ENCODE measurements around the gene MGAM2. TPM values are rescaled to one million over a fixed set of nuclear protein-coding genes. Genes with fewer than 3 reads are reported as not detected.
"Not testable (repeated sequence)": the region's sequence is repeated elsewhere in the genome, so short reads cannot be mapped to it uniquely, and the experiment has no call there.

The MGAM2 gene
- total and polyA plus RNA-seq, 5 donors: 0.02 to 0.19 (median 0.13) TPM; not detected in 1

- ATAC-seq (no peak), DNase-seq (no peak)
- H3K27ac ChIP-seq (ENCODE audit: low read length): no peak overlapping the region
- no peaks in the 10 kb centered on the region for H3K9me3 ChIP-seq (ENCODE audit: control insufficient read depth, low read length)
- no peaks in the 10 kb centered on the region for H3K4me1 ChIP-seq (ENCODE audit: control insufficient read depth, insufficient read depth, low read length)
- WGBS: 36% methylated on average over 2 of the region's 2 CpGs
- intact Hi-C loops (cut with DNase I): no loop called here
- H3K27me3 ChIP-seq (ENCODE audit: control insufficient read depth, insufficient read depth): no peaks in the 10 kb centered on the region
- no peak overlapping the region for H3K4me3 ChIP-seq (ENCODE audit: low read length)
These were observed 13.5 kb upstream of the MGAM2 start for GRCh38 chr7:142098004-142098403.

GRCh38 chr7:142099347-142099746, 12.2 kb upstream of the MGAM2 start:
- H3K9me3 ChIP-seq (ENCODE audit: control insufficient read depth, low read length); H3K27ac ChIP-seq (ENCODE audit: low read length); ATAC-seq; H3K4me3 ChIP-seq (ENCODE audit: low read length); DNase-seq; H3K4me1 ChIP-seq (ENCODE audit: control insufficient read depth, insufficient read depth, low read length); H3K27me3 ChIP-seq (ENCODE audit: control insufficient read depth, insufficient read depth); intact Hi-C loops (cut with DNase I): not testable (repeated sequence)
- 55% methylated on average over 1 of the region's 1 CpG for WGBS

- 75% methylated on average over 1 of the region's 1 CpG for WGBS
- H3K27ac ChIP-seq (ENCODE audit: low read length): no peak overlapping the region
- H3K4me1 ChIP-seq (ENCODE audit: control insufficient read depth, insufficient read depth, low read length): no peaks in the 10 kb centered on the region
- ATAC-seq: no peak
- no peak for DNase-seq
- no peaks in the 10 kb centered on the region for H3K9me3 ChIP-seq (ENCODE audit: control insufficient read depth, low read length)
- H3K4me3 ChIP-seq (ENCODE audit: low read length): no peak overlapping the region
- intact Hi-C loops (cut with DNase I): no loop called here
- no peaks in the 10 kb centered on the region for H3K27me3 ChIP-seq (ENCODE audit: control insufficient read depth, insufficient read depth)
These were observed 10.9 kb upstream of the MGAM2 start for GRCh38 chr7:142100634-142101033.

GRCh38 chr7:142101794-142102193, 9.7 kb upstream of the MGAM2 start:
- ATAC-seq; DNase-seq; H3K27me3 ChIP-seq (ENCODE audit: control insufficient read depth, insufficient read depth); intact Hi-C loops (cut with DNase I); H3K4me3 ChIP-seq (ENCODE audit: low read length); H3K27ac ChIP-seq (ENCODE audit: low read length); H3K4me1 ChIP-seq (ENCODE audit: control insufficient read depth, insufficient read depth, low read length); H3K9me3 ChIP-seq (ENCODE audit: control insufficient read depth, low read length): not testable (repeated sequence)
- 82% methylated on average over 6 of the region's 6 CpGs for WGBS

GRCh38 chr7:142104550-142105527, 6.7 kb upstream of the MGAM2 start:
- no peak overlapping the region for H3K27ac ChIP-seq (ENCODE audit: low read length)
- DNase-seq: no peak
- H3K9me3 ChIP-seq (ENCODE audit: control insufficient read depth, low read length): no peaks in the 10 kb centered on the region

GRCh38 chr7:142108728-142109505, 2.6 kb upstream of the MGAM2 start:
- 71% methylated on average over 8 of the region's 8 CpGs for WGBS
- ATAC-seq (no peak), DNase-seq (no peak)
- H3K4me3 ChIP-seq (ENCODE audit: low read length): no peak overlapping the region
- no peaks in the 10 kb centered on the region for H3K9me3 ChIP-seq (ENCODE audit: control insufficient read depth, low read length)
- intact Hi-C loops (cut with DNase I): no loop called here
- H3K27me3 ChIP-seq (ENCODE audit: control insufficient read depth, insufficient read depth): no peaks in the 10 kb centered on the region
- no peak overlapping the region for H3K27ac ChIP-seq (ENCODE audit: low read length)
- H3K4me1 ChIP-seq (ENCODE audit: control insufficient read depth, insufficient read depth, low read length): no peaks in the 10 kb centered on the region

More at GRCh38 chr7:142104550-142105527, 6.7 kb upstream of the MGAM2 start:
- H3K27me3 ChIP-seq (ENCODE audit: control insufficient read depth, insufficient read depth): no peaks in the 10 kb centered on the region
- 63% methylated on average over 6 of the region's 6 CpGs for WGBS
- H3K4me1 ChIP-seq (ENCODE audit: control insufficient read depth, insufficient read depth, low read length): no peaks in the 10 kb centered on the region
- ATAC-seq: peak; percentile 40 to 62
- intact Hi-C loops (cut with DNase I): no loop called here
- no peak overlapping the region for H3K4me3 ChIP-seq (ENCODE audit: low read length)

- ATAC-seq: no peak
- Histone ChIP-seq H3K4me3 (ENCODE audit: low read length) (no peak overlapping the region), H3K27me3 (ENCODE audit: control insufficient read depth, insufficient read depth) (no peaks in the 10 kb centered on the region), H3K9me3 (ENCODE audit: control insufficient read depth, low read length) (no peaks in the 10 kb centered on the region), H3K27ac (ENCODE audit: low read length) (no peak overlapping the region), H3K4me1 (ENCODE audit: control insufficient read depth, insufficient read depth, low read length) (no peaks in the 10 kb centered on the region)
- no peak for DNase-seq
- intact Hi-C loops (cut with DNase I): no loop called here
- 74% methylated on average over 4 of the region's 4 CpGs for WGBS
These were observed 1.4 kb upstream of the MGAM2 start for GRCh38 chr7:142110098-142110497.

GRCh38 chr7:142110638-142111037, 880 bp upstream of the MGAM2 start:
- Histone ChIP-seq H3K4me1 (ENCODE audit: control insufficient read depth, insufficient read depth, low read length) (no peaks in the 10 kb centered on the region), H3K9me3 (ENCODE audit: control insufficient read depth, low read length) (no peaks in the 10 kb centered on the region), H3K4me3 (ENCODE audit: low read length) (no peak overlapping the region), H3K27ac (ENCODE audit: low read length) (no peak overlapping the region), H3K27me3 (ENCODE audit: control insufficient read depth, insufficient read depth) (no peaks in the 10 kb centered on the region)
- DNase-seq (no peak), ATAC-seq (no peak)
- intact Hi-C loops (cut with DNase I): no loop called here
- WGBS: 65% methylated on average over 3 of the region's 3 CpGs

- ATAC-seq: no peak
- 48% methylated on average over 1 of the region's 1 CpG for WGBS
- no peak overlapping the region for H3K27ac ChIP-seq (ENCODE audit: low read length)
- DNase-seq: no peak
- H3K4me3 ChIP-seq (ENCODE audit: low read length): no peak overlapping the region
- H3K4me1 ChIP-seq (ENCODE audit: control insufficient read depth, insufficient read depth, low read length): no peaks in the 10 kb centered on the region
- H3K27me3 ChIP-seq (ENCODE audit: control insufficient read depth, insufficient read depth): no peaks in the 10 kb centered on the region
- no peaks in the 10 kb centered on the region for H3K9me3 ChIP-seq (ENCODE audit: control insufficient read depth, low read length)
- intact Hi-C loops (cut with DNase I): no loop called here
These were observed 568 bp downstream of the MGAM2 start for GRCh38 chr7:142112086-142112485.

- 57% methylated on average over 3 of the region's 3 CpGs for WGBS
- no peaks in the 10 kb centered on the region for H3K9me3 ChIP-seq (ENCODE audit: control insufficient read depth, low read length)
- no peak for ATAC-seq
- intact Hi-C loops (cut with DNase I): no loop called here
- H3K27me3 ChIP-seq (ENCODE audit: control insufficient read depth, insufficient read depth): no peaks in the 10 kb centered on the region
- no peak overlapping the region for H3K27ac ChIP-seq (ENCODE audit: low read length)
- no peaks in the 10 kb centered on the region for H3K4me1 ChIP-seq (ENCODE audit: control insufficient read depth, insufficient read depth, low read length)
- DNase-seq: no peak
- no peak overlapping the region for H3K4me3 ChIP-seq (ENCODE audit: low read length)
These were observed 2.7 kb downstream of the MGAM2 start for GRCh38 chr7:142114207-142114606.

- intact Hi-C loops (cut with DNase I): no loop called here
- Histone ChIP-seq H3K27me3 (ENCODE audit: control insufficient read depth, insufficient read depth) (no peaks in the 10 kb centered on the region), H3K4me1 (ENCODE audit: control insufficient read depth, insufficient read depth, low read length) (no peaks in the 10 kb centered on the region), H3K27ac (ENCODE audit: low read length) (no peak overlapping the region), H3K4me3 (ENCODE audit: low read length) (no peak overlapping the region), H3K9me3 (ENCODE audit: control insufficient read depth, low read length) (no peaks in the 10 kb centered on the region)
- DNase-seq (no peak), ATAC-seq (no peak)
- 68% methylated on average over 4 of the region's 4 CpGs for WGBS
These were observed 9.0 kb downstream of the MGAM2 start for GRCh38 chr7:142120524-142120923.
